GM12878 (cell line): ENCODE measurements around the gene SBF2.

Experiments
- BMI1 ChIP-seq: fragments of 450-650 bp; IDR thresholded peaks from 2 replicates; pipeline ENCODE4 v1.6.1; 2016; ENCODE audit warnings: mild to moderate bottlenecking, moderate library complexity, borderline replicate concordance
- CBX5 ChIP-seq: sonication (generic); IDR thresholded peaks from 2 replicates; pipeline ENCODE4 v1.6.1; 2016; ENCODE audit warnings: low read depth, moderate library complexity, mild to moderate bottlenecking, inconsistent platforms
- CHD1 ChIP-seq: IDR thresholded peaks from 2 replicates; pipeline ENCODE4 v1.6.1; 2012; ENCODE audit warnings: low read depth, low read length, improper control_type of control experiment
- CHD2 ChIP-seq: IDR thresholded peaks from 2 replicates; pipeline ENCODE4 v1.6.1; 2011; ENCODE audit warnings: low read depth, low read length, improper control_type of control experiment, borderline replicate concordance
- EP300 ChIP-seq, 2 experiments: fragments of 150-350 bp in 1 of 2; IDR thresholded peaks; 2 replicates each; pipeline ENCODE4 v1.6.1; 2011 to 2012; ENCODE audit warnings: low read depth in 2 of 2, low read length in 2 of 2, borderline replicate concordance in 1 of 2, improper control_type of control experiment in 1 of 2, inconsistent platforms in 1 of 2; ENCODE audit not compliant: control insufficient read depth in 1 of 2
- MTA2 ChIP-seq: fragments of 450-650 bp; IDR thresholded peaks from 2 replicates; pipeline ENCODE4 v1.6.1; 2016; ENCODE audit warnings: low read depth, mild to moderate bottlenecking, moderate library complexity
- MYC ChIP-seq: IDR thresholded peaks from 2 replicates; pipeline ENCODE4 v1.6.1; 2011; ENCODE audit warnings: mild to moderate bottlenecking, low read length, moderate library complexity, inconsistent platforms; ENCODE audit not compliant: insufficient read depth, insufficient replicate concordance, insufficient read length, severe bottlenecking
- NFIC ChIP-seq: IDR thresholded peaks from 2 replicates; pipeline ENCODE4 v1.6.1; 2012; ENCODE audit warnings: low read depth, mild to moderate bottlenecking, inconsistent platforms, low read length, moderate library complexity
- POLR2A ChIP-seq: IDR thresholded peaks from 2 replicates; pipeline ENCODE4 v1.6.1; 2011; ENCODE audit warnings: low read depth, mild to moderate bottlenecking, low read length
- RAD21 ChIP-seq: IDR thresholded peaks from 2 replicates; pipeline ENCODE4 v1.6.1; 2011; ENCODE audit warnings: mild to moderate bottlenecking, low read depth, low read length, moderate library complexity; ENCODE audit not compliant: insufficient read depth
- STAT1 ChIP-seq: fragments of 450-650 bp; conservative IDR thresholded peaks from 2 replicates; pipeline ENCODE4 v1.6.1; 2014; ENCODE audit warnings: antibody characterized with exemption, mild to moderate bottlenecking
- YY1 ChIP-seq: IDR thresholded peaks from 2 replicates; pipeline ENCODE4 v1.6.1; 2011; ENCODE audit warnings: low read depth, mild to moderate bottlenecking, low read length
- TF ChIP-seq, protein P1 (sequence below), 3 experiments: IDR thresholded peaks in 2 of 3; conservative IDR thresholded peaks in 1 of 3; 2 replicates each; pipeline ENCODE4 v1.5.1; 2011; ENCODE audit warnings: low read depth in 3 of 3, low read length in 3 of 3, mild to moderate bottlenecking in 3 of 3, control low read depth in 2 of 3, moderate library complexity in 2 of 3, inconsistent platforms in 1 of 3, mixed read lengths in 1 of 3; ENCODE audit not compliant: control insufficient read depth in 2 of 3, insufficient read depth in 1 of 3; ENCODE audit errors: extremely low read depth in 1 of 3
- TF ChIP-seq, protein P2 (sequence below): IDR thresholded peaks from 2 replicates; pipeline ENCODE4 v1.6.1; 2011; ENCODE audit warnings: borderline replicate concordance, low read depth, mild to moderate bottlenecking, moderate library complexity, mixed read lengths, low read length; ENCODE audit not compliant: insufficient read depth; ENCODE audit errors: extremely low read length

DNA sequence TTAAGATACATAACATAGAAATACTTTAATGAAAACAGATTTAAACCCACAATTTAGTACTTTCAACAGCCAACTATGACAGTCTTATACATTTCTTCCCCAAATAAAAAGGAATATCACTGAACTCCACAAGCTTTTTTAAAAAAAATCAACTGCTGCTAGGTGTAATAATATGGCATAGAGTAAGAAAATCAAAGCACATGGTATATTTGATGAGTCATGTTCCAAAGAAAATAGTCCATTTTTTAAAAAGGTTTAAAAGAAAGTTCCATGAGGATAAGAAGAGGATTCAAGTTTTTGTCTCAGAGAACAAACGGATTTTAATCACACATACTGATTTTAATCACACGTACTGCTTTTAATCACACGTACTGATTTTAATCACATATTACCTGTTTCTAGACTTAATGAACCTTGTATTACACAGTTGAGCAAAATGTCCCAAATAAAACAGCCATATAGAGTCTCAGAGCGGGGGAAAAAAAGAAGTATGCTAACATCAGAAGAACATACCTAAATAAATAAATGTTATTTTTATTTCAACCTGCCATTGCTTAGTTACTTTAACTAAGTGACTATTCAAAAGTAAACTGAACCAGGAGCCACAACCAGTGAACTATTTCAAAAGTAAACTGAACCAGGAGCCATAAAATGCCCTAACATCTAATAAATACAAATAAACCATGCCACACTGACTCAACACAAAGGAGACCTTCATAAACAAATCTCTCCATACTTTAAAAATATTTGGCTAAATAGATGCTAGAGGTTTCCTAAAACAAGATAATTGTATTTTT lies 198.4 kb downstream of the SBF2 start:
- TF ChIP-seq, protein P1, sequence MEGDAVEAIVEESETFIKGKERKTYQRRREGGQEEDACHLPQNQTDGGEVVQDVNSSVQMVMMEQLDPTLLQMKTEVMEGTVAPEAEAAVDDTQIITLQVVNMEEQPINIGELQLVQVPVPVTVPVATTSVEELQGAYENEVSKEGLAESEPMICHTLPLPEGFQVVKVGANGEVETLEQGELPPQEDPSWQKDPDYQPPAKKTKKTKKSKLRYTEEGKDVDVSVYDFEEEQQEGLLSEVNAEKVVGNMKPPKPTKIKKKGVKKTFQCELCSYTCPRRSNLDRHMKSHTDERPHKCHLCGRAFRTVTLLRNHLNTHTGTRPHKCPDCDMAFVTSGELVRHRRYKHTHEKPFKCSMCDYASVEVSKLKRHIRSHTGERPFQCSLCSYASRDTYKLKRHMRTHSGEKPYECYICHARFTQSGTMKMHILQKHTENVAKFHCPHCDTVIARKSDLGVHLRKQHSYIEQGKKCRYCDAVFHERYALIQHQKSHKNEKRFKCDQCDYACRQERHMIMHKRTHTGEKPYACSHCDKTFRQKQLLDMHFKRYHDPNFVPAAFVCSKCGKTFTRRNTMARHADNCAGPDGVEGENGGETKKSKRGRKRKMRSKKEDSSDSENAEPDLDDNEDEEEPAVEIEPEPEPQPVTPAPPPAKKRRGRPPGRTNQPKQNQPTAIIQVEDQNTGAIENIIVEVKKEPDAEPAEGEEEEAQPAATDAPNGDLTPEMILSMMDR (IDR thresholded peaks at IDR 0.05 in 2 of 3, conservative IDR thresholded peaks at IDR 0.05 in 1 of 3; ENCODE audit: control insufficient read depth in 2 of 3, extremely low read depth in 1 of 3, insufficient read depth in 1 of 3, low read depth in 3 of 3, low read length in 3 of 3) = no peak
- TF ChIP-seq NFIC (no peak), CHD2 (no peak), POLR2A (no peak), CBX5 (no peak), BMI1 (no peak), RAD21 (no peak), STAT1 (no peak), YY1 (no peak), CHD1 (no peak), MTA2 (no peak), MYC (no peak), EP300 (IDR thresholded peaks at IDR 0.05; ENCODE audit: borderline replicate concordance in 1 of 2, control insufficient read depth in 1 of 2, low read depth in 2 of 2, low read length in 2 of 2) (no peak)
- TF ChIP-seq, protein P2, sequence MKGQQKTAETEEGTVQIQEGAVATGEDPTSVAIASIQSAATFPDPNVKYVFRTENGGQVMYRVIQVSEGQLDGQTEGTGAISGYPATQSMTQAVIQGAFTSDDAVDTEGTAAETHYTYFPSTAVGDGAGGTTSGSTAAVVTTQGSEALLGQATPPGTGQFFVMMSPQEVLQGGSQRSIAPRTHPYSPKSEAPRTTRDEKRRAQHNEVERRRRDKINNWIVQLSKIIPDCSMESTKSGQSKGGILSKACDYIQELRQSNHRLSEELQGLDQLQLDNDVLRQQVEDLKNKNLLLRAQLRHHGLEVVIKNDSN = no peak
